K562 (cell line): ENCODE data around the gene DCHS2. TPM values are rescaled to one million over a fixed set of nuclear protein-coding genes. Genes with fewer than 3 reads are reported as not detected.

Experiments used
- ATAC-seq: fragments of 200-7000 bp; cut with Tn5 transposase; 3 replicates; pipeline ENCODE4 v1.9.1; 2020; ENCODE audit warnings: moderate library complexity
- BruUV-seq: library from RNA; stranded (reverse); fragments of 400-500 nt; replicated peaks from 2 replicates; lab custom pipeline; 2021; lab: Mats Ljungman, UMichigan
- CTCF ChIA-PET: fragments of 300-600 bp; formaldehyde crosslinking; extraction: SDS; loops from one replicate; lab custom pipeline; 2021; ENCODE audit warnings: low intra/inter-chr PET ratio; lab: Yijun Ruan, JAX
- POLR2A ChIA-PET: fragments of 300-600, 350-650 bp; sonication (Branson Sonifier 250); formaldehyde crosslinking; extraction: SDS; loops from one replicate; lab custom pipeline; 2021; ENCODE audit warnings: antibody characterized with exemption, inconsistent platforms; lab: Yijun Ruan, JAX
- DNase-seq, 4 experiments: peaks; one replicate each; pipeline versions ENCODE4 v3.0.0 to v3.0.0-alpha.2; 2011 to 2018; ENCODE audit warnings: low spot score in 3 of 4, mixed read lengths in 3 of 4; ENCODE audit errors: extremely low read depth in 1 of 4
- FAIRE-seq: peaks from 2 replicates; lab custom pipeline; 2011; peaks lifted over from hg19 to GRCh38; lab: Jason Lieb, UNC
- H2AFZ ChIP-seq: 2 replicates; pipeline ENCODE4 v1.6.0; 2011; ENCODE audit warnings: low read depth, low read length, control low read depth, inconsistent platforms
- H3K27ac ChIP-seq: fragments of 200-600 bp; 3 replicates; pipeline ENCODE4 v1.8.0; 2011; ENCODE audit warnings: low read depth, mild to moderate bottlenecking, control low read depth, inconsistent platforms, low read length, moderate library complexity, mixed read lengths; ENCODE audit errors: extremely low read depth
- H3K27me3 ChIP-seq, 2 experiments: fragments of 300-600 bp in 1 of 2; 2 replicates in 1 of 2; 3 replicates in 1 of 2; pipeline versions ENCODE4 v1.6.0 to v1.8.0; 2011; ENCODE audit warnings: inconsistent platforms in 2 of 2, low read length in 2 of 2, mild to moderate bottlenecking in 1 of 2, mixed read lengths in 1 of 2, moderate library complexity in 1 of 2; ENCODE audit not compliant: control insufficient read depth in 2 of 2, insufficient read depth in 2 of 2
- H3K36me3 ChIP-seq: fragments of 300-600 bp; 3 replicates; pipeline ENCODE4 v1.8.0; 2011; ENCODE audit warnings: mild to moderate bottlenecking, low read length, inconsistent platforms; ENCODE audit not compliant: control insufficient read depth, insufficient read depth
- H3K4me1 ChIP-seq, 2 experiments: fragments of 200-600 bp in 1 of 2; replicated peaks in 1 of 2; 2 replicates in 1 of 2; 3 replicates in 1 of 2; pipeline versions ENCODE4 v1.5.1 to v1.8.0; 2011; ENCODE audit warnings: inconsistent platforms in 2 of 2, low read length in 2 of 2, mild to moderate bottlenecking in 1 of 2, mixed read lengths in 1 of 2, moderate library complexity in 1 of 2; ENCODE audit not compliant: control insufficient read depth in 2 of 2, insufficient read depth in 2 of 2
- H3K4me2 ChIP-seq: 2 replicates; pipeline ENCODE4 v1.6.1; 2011; ENCODE audit warnings: low read length, control low read depth, inconsistent platforms, mixed read lengths; ENCODE audit not compliant: insufficient read depth
- H3K4me3 ChIP-seq: fragments of 200-600 bp; sonication (generic), shearing (Covaris generic); 2 replicates; pipeline ENCODE4 v1.5.1; 2016; ENCODE audit warnings: control low read depth, inconsistent platforms
- H3K79me2 ChIP-seq: fragments of 200-600 bp; 3 replicates; pipeline ENCODE4 v1.8.0; 2011; ENCODE audit warnings: low read length, inconsistent platforms; ENCODE audit not compliant: control insufficient read depth, insufficient read depth
- H3K9ac ChIP-seq, 2 experiments: 2 replicates each; pipeline versions ENCODE4 v1.6.0 to v1.6.1; 2011; ENCODE audit warnings: low read depth in 2 of 2, low read length in 2 of 2, control low read depth in 1 of 2, inconsistent platforms in 1 of 2, mild to moderate bottlenecking in 1 of 2, mixed read lengths in 1 of 2; ENCODE audit not compliant: insufficient read depth in 1 of 2
- H3K9me1 ChIP-seq: one replicate; pipeline ENCODE4 v1.6.0; 2011; ENCODE audit warnings: inconsistent platforms, mild to moderate bottlenecking, low read length, moderate library complexity; ENCODE audit not compliant: control insufficient read depth, insufficient read depth
- H3K9me3 ChIP-seq: replicated peaks from 2 replicates; pipeline ENCODE4 v1.5.1; 2011; ENCODE audit warnings: low read depth, low read length, inconsistent platforms; ENCODE audit not compliant: control insufficient read depth, insufficient read depth
- H4K20me1 ChIP-seq: replicated peaks from 2 replicates; pipeline ENCODE4 v1.6.1; 2011; ENCODE audit warnings: low read length, inconsistent platforms, mixed read lengths; ENCODE audit not compliant: control insufficient read depth, insufficient read depth
- DPF2 ChIP-seq: fragments of 450-650 bp; IDR thresholded peaks from 2 replicates; pipeline ENCODE4 v1.6.1; 2016
- KHSRP ChIP-seq: fragments of 450-650 bp; IDR thresholded peaks from 2 replicates; pipeline ENCODE4 v1.6.1; 2017
- PURB ChIP-seq: sonication (generic); formaldehyde crosslinking; IDR thresholded peaks from 2 replicates; pipeline ENCODE4 v1.9.0; 2021; ENCODE audit warnings: low read depth, mild to moderate bottlenecking, missing genetic modification reagents
- SMAD2 ChIP-seq: fragments of 150-350 bp; IDR thresholded peaks from 2 replicates; pipeline ENCODE4 v1.6.1; 2014; ENCODE audit warnings: low read depth, mild to moderate bottlenecking, low read length
- SRF ChIP-seq, 2 experiments: fragments of 250-450, 450-650 bp in 1 of 2; sonication (Bioruptor Pico) in 1 of 2; sonication (generic) in 1 of 2; formaldehyde crosslinking; IDR thresholded peaks; 2 replicates each; pipeline versions ENCODE4 v1.5.0 to v1.5.1; 2020 to 2022; ENCODE audit warnings: mild to moderate bottlenecking in 1 of 2, missing genetic modification reagents in 1 of 2
- WGBS: fragments of 100-300 bp; shearing (Covaris generic); methylation state at CpG from one replicate; pipeline ENCODE4 v1.1.6; 2016; ENCODE audit warnings: low coverage, mixed read lengths; ENCODE audit not compliant: insufficient coverage; ENCODE audit errors: missing lambda C conversion rate; 5-methylcytosine and 5-hydroxymethylcytosine counted together
- in situ Hi-C: fragments of 300-500 bp; cut with MboI; formaldehyde crosslinking; loops from 4 replicates; pipeline ENCODE4 v1.15.0; 2018; ENCODE audit warnings: inconsistent platforms, mixed read lengths
- intact Hi-C: fragments of 100-400 bp; cut with micrococcal nuclease; formaldehyde crosslinking; loops from 2 replicates; pipeline ENCODE4 v1.14.2; 2022
- polyA plus RNA-seq, 8 experiments: library from polyadenylated mRNA; depleted of rRNA in 4 of 8; stranded (reverse) in 5 of 8; unstranded in 3 of 8; fragments of >200 nt; fragmentation: Nextera tagmentation in 2 of 8; fragmentation: Illumina TruSeq in 1 of 8; extraction: Ambion mirVana in 2 of 8; extraction: Trizol in 1 of 8; gene quantifications; 2 replicates each; pipeline versions ENCODE4 v1.2.1 to v1.2.3, GENCODE V29; 2011 to 2014; ENCODE audit warnings: inconsistent platforms in 1 of 8, missing spikeins in 1 of 8
- total RNA-seq, 7 experiments: library from RNA; depleted of rRNA in 6 of 7; stranded (reverse); fragments of >200 nt in 6 of 7; fragmentation: Illumina TruSeq in 2 of 7; extraction: Trizol in 2 of 7; gene quantifications; 2 replicates each; pipeline versions ENCODE4 v1.2.1 to v1.2.3, GENCODE V29; 2011 to 2021; ENCODE audit warnings: low replicate concordance in 1 of 7
- TF ChIP-seq, protein P1 (sequence below): fragments of 250-450 bp; sonication (Bioruptor Pico); IDR thresholded peaks from 2 replicates; pipeline ENCODE4 v1.4.0; 2020
- TF ChIP-seq, protein P2 (sequence below): fragments of 450-650 bp; IDR thresholded peaks from 2 replicates; pipeline ENCODE4 v1.6.1; 2016; ENCODE audit warnings: mild to moderate bottlenecking, moderate library complexity
- TF ChIP-seq, protein P3 (sequence below): sonication (generic); formaldehyde crosslinking; IDR thresholded peaks from 2 replicates; pipeline ENCODE4 v1.8.0; 2022; ENCODE audit warnings: mild to moderate bottlenecking, missing genetic modification reagents, borderline replicate concordance

DCHS2 gene
- total and polyA plus RNA-seq, 9 of the 15 experiments (the other 6 are each of a cell fraction or from before 2014, with no cell fraction given), result 0.49 to 7.1 (median 5.3) TPM

DNA sequence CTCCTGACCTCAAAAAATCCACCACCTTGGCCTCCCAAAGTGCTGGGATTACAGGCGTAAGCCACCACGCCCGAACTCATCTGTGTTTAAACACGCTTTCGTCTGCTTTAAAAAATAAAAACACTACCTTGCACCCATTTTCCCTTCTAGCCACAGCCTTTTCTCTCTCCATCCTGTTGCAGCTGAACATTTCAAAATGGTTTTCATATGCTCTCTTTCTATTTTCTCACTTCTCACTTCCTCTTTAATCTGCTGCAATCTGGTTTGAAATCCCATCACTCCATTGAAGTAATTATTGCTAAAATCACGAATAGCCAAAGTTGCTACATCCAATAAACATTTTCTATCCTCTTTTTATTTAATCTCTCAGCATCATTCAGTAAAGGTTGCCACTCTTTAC, 70.0 kb downstream of the DCHS2 start:
- H3K4me1 ChIP-seq, result peaks cover 0 to 4% of the 10 kb centered on the region in 2 experiments; a peak in 3 of 5 replicates
- H3K9me3 ChIP-seq, result no peaks in the 10 kb centered on the region
- ATAC-seq (no peak), FAIRE-seq (no peak), DNase-seq (no peak)
- intact Hi-C loops (no loop called here), in situ Hi-C loops (no loop called here)
- H4K20me1 ChIP-seq, result no peaks in the 10 kb centered on the region
- H2AFZ ChIP-seq, result no peak overlapping the region
- H3K27ac ChIP-seq, result no peak overlapping the region
- peaks cover 2% of the 10 kb centered on the region; the same call in 2 of the 3 replicates for H3K79me2 ChIP-seq
- H3K27me3 ChIP-seq, result no peaks in the 10 kb centered on the region
- WGBS, result 67% methylated on average over 3 of the region's 6 CpGs
- no peak overlapping the region for H3K4me3 ChIP-seq
- no peak overlapping the region for H3K4me2 ChIP-seq
- no TSS peak for BruUV-seq
- H3K9ac ChIP-seq, result no peak overlapping the region
- ChIA-PET POLR2A (no interaction called here), CTCF (no interaction called here)
- H3K9me1 ChIP-seq, result no peaks in the 10 kb centered on the region
- no peaks in the 10 kb centered on the region for H3K36me3 ChIP-seq
- TF ChIP-seq PURB (CRISPR knock-in tag) (no peak), SRF (CRISPR knock-in tag; IDR thresholded peaks at IDR 0.05) (no peak), DPF2 (no peak), SMAD2 (no peak), KHSRP (no peak)
- TF ChIP-seq, protein P1, sequence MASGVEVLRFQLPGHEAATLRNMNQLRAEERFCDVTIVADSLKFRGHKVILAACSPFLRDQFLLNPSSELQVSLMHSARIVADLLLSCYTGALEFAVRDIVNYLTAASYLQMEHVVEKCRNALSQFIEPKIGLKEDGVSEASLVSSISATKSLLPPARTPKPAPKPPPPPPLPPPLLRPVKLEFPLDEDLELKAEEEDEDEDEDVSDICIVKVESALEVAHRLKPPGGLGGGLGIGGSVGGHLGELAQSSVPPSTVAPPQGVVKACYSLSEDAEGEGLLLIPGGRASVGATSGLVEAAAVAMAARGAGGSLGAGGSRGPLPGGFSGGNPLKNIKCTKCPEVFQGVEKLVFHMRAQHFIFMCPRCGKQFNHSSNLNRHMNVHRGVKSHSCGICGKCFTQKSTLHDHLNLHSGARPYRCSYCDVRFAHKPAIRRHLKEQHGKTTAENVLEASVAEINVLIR (CRISPR knock-in tag), result no peak
- TF ChIP-seq, protein P2, sequence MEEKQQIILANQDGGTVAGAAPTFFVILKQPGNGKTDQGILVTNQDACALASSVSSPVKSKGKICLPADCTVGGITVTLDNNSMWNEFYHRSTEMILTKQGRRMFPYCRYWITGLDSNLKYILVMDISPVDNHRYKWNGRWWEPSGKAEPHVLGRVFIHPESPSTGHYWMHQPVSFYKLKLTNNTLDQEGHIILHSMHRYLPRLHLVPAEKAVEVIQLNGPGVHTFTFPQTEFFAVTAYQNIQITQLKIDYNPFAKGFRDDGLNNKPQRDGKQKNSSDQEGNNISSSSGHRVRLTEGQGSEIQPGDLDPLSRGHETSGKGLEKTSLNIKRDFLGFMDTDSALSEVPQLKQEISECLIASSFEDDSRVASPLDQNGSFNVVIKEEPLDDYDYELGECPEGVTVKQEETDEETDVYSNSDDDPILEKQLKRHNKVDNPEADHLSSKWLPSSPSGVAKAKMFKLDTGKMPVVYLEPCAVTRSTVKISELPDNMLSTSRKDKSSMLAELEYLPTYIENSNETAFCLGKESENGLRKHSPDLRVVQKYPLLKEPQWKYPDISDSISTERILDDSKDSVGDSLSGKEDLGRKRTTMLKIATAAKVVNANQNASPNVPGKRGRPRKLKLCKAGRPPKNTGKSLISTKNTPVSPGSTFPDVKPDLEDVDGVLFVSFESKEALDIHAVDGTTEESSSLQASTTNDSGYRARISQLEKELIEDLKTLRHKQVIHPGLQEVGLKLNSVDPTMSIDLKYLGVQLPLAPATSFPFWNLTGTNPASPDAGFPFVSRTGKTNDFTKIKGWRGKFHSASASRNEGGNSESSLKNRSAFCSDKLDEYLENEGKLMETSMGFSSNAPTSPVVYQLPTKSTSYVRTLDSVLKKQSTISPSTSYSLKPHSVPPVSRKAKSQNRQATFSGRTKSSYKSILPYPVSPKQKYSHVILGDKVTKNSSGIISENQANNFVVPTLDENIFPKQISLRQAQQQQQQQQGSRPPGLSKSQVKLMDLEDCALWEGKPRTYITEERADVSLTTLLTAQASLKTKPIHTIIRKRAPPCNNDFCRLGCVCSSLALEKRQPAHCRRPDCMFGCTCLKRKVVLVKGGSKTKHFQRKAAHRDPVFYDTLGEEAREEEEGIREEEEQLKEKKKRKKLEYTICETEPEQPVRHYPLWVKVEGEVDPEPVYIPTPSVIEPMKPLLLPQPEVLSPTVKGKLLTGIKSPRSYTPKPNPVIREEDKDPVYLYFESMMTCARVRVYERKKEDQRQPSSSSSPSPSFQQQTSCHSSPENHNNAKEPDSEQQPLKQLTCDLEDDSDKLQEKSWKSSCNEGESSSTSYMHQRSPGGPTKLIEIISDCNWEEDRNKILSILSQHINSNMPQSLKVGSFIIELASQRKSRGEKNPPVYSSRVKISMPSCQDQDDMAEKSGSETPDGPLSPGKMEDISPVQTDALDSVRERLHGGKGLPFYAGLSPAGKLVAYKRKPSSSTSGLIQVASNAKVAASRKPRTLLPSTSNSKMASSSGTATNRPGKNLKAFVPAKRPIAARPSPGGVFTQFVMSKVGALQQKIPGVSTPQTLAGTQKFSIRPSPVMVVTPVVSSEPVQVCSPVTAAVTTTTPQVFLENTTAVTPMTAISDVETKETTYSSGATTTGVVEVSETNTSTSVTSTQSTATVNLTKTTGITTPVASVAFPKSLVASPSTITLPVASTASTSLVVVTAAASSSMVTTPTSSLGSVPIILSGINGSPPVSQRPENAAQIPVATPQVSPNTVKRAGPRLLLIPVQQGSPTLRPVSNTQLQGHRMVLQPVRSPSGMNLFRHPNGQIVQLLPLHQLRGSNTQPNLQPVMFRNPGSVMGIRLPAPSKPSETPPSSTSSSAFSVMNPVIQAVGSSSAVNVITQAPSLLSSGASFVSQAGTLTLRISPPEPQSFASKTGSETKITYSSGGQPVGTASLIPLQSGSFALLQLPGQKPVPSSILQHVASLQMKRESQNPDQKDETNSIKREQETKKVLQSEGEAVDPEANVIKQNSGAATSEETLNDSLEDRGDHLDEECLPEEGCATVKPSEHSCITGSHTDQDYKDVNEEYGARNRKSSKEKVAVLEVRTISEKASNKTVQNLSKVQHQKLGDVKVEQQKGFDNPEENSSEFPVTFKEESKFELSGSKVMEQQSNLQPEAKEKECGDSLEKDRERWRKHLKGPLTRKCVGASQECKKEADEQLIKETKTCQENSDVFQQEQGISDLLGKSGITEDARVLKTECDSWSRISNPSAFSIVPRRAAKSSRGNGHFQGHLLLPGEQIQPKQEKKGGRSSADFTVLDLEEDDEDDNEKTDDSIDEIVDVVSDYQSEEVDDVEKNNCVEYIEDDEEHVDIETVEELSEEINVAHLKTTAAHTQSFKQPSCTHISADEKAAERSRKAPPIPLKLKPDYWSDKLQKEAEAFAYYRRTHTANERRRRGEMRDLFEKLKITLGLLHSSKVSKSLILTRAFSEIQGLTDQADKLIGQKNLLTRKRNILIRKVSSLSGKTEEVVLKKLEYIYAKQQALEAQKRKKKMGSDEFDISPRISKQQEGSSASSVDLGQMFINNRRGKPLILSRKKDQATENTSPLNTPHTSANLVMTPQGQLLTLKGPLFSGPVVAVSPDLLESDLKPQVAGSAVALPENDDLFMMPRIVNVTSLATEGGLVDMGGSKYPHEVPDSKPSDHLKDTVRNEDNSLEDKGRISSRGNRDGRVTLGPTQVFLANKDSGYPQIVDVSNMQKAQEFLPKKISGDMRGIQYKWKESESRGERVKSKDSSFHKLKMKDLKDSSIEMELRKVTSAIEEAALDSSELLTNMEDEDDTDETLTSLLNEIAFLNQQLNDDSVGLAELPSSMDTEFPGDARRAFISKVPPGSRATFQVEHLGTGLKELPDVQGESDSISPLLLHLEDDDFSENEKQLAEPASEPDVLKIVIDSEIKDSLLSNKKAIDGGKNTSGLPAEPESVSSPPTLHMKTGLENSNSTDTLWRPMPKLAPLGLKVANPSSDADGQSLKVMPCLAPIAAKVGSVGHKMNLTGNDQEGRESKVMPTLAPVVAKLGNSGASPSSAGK, result no peak
- TF ChIP-seq, protein P3, sequence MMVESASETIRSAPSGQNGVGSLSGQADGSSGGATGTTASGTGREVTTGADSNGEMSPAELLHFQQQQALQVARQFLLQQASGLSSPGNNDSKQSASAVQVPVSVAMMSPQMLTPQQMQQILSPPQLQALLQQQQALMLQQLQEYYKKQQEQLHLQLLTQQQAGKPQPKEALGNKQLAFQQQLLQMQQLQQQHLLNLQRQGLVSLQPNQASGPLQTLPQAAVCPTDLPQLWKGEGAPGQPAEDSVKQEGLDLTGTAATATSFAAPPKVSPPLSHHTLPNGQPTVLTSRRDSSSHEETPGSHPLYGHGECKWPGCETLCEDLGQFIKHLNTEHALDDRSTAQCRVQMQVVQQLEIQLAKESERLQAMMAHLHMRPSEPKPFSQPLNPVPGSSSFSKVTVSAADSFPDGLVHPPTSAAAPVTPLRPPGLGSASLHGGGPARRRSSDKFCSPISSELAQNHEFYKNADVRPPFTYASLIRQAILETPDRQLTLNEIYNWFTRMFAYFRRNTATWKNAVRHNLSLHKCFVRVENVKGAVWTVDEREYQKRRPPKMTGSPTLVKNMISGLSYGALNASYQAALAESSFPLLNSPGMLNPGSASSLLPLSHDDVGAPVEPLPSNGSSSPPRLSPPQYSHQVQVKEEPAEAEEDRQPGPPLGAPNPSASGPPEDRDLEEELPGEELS (CRISPR knock-in tag), result no peak
